ENCODE results near the gene HECTD2. TPM values are rescaled to one million over a fixed set of nuclear protein-coding genes. Genes with fewer than 3 reads are reported as not detected.
A peak's percentile ranks its signal among the peaks of the same experiment; 100 is the strongest.

The HECTD2 gene
- total RNA-seq, 2 donors from 2014 or later = 2.5 to 5.6 TPM

GRCh38 chr10:91409069-91409868 lies 875 bp upstream of the HECTD2 start:
- no peak for TF ChIP-seq CTCF (IDR thresholded peaks at IDR 0.05)
- no peaks in the 10 kb centered on the region for H3K27me3 ChIP-seq
- DNase-seq = peak; percentile 78
- H3K9me3 ChIP-seq = no peaks in the 10 kb centered on the region
- no peaks in the 10 kb centered on the region for H3K4me1 ChIP-seq
- peak overlapping the region; percentile 81 for H3K4me3 ChIP-seq
- peak overlapping the region; percentile 88 to 98 for H3K9ac ChIP-seq (ENCODE audit: low read depth in 2 of 2, low read length in 2 of 2)
- intact Hi-C loops (cut with DNase I) = no loop called here
- H3K27ac ChIP-seq = peak overlapping the region; percentile 98
- H3K36me3 ChIP-seq = no peaks in the 10 kb centered on the region

GRCh38 chr10:91410638-91411371 lies 661 bp downstream of the HECTD2 start:
- Histone ChIP-seq H3K36me3 (no peaks in the 10 kb centered on the region), H3K27me3 (no peaks in the 10 kb centered on the region), H3K4me1 (no peaks in the 10 kb centered on the region), H3K27ac (peak overlapping the region; percentile 98), H3K9ac (ENCODE audit: low read depth in 2 of 2, low read length in 2 of 2) (peak overlapping the region; percentile 75 to 98), H3K4me3 (peak overlapping the region; percentile 81), H3K9me3 (no peaks in the 10 kb centered on the region)
- no peak for TF ChIP-seq CTCF (IDR thresholded peaks at IDR 0.05)
- DNase-seq = peak; percentile 59
- intact Hi-C loops (cut with DNase I) = no loop called here

GRCh38 chr10:91411621-91412020 lies 1.5 kb downstream of the HECTD2 start:
- Histone ChIP-seq H3K27me3 (no peaks in the 10 kb centered on the region), H3K9me3 (no peaks in the 10 kb centered on the region), H3K4me1 (no peaks in the 10 kb centered on the region), H3K36me3 (no peaks in the 10 kb centered on the region), H3K4me3 (no peak overlapping the region), H3K9ac (ENCODE audit: low read depth in 2 of 2, low read length in 2 of 2) (no peak overlapping the region), H3K27ac (no peak overlapping the region)
- DNase-seq = no peak
- intact Hi-C loops (cut with DNase I) = no loop called here
- TF ChIP-seq CTCF (IDR thresholded peaks at IDR 0.05) = no peak

- TF ChIP-seq CTCF (IDR thresholded peaks at IDR 0.05) = no peak
- H3K4me1 ChIP-seq = no peaks in the 10 kb centered on the region
- no peaks in the 10 kb centered on the region for H3K36me3 ChIP-seq
- no peak overlapping the region for H3K9ac ChIP-seq (ENCODE audit: low read depth in 2 of 2, low read length in 2 of 2)
- no peak overlapping the region for H3K27ac ChIP-seq
- no peaks in the 10 kb centered on the region for H3K9me3 ChIP-seq
- H3K4me3 ChIP-seq = no peak overlapping the region
- no peak for DNase-seq
- no peaks in the 10 kb centered on the region for H3K27me3 ChIP-seq
- intact Hi-C loops (cut with DNase I) = no loop called here
Observed at GRCh38 chr10:91412354-91413087, 2.4 kb downstream of the HECTD2 start.

GRCh38 chr10:91415816-91416215 lies 5.7 kb downstream of the HECTD2 start:
- Histone ChIP-seq H3K27me3 (no peaks in the 10 kb centered on the region), H3K4me3 (no peak overlapping the region), H3K27ac (no peak overlapping the region), H3K9me3 (no peaks in the 10 kb centered on the region), H3K36me3 (no peaks in the 10 kb centered on the region), H3K9ac (ENCODE audit: low read depth in 2 of 2, low read length in 2 of 2) (no peak overlapping the region), H3K4me1 (no peaks in the 10 kb centered on the region)
- no peak for TF ChIP-seq CTCF (IDR thresholded peaks at IDR 0.05)
- no peak for DNase-seq
- intact Hi-C loops (cut with DNase I) = no loop called here

Data from colonic mucosa (tissue), 4 donors.